HL-60 (cell line): ENCODE measurements around the gene BCAN.

Experiments
- DNase-seq, 2 experiments: peaks; one replicate each; pipeline ENCODE4 v3.0.0-alpha.2; 2010 to 2020; ENCODE audit warnings: low read depth in 1 of 2, low spot score in 1 of 2
- H3K27ac ChIP-seq: fragments of 250-450 bp; sonication (Bioruptor Pico); replicated peaks from 2 replicates; pipeline ENCODE4 v1.5.1; 2020; ENCODE audit warnings: mild to moderate bottlenecking, moderate library complexity
- H3K27me3 ChIP-seq: fragments of 250-450 bp; sonication (Bioruptor Pico); 2 replicates; pipeline ENCODE4 v1.5.1; 2021; ENCODE audit warnings: mild to moderate bottlenecking, moderate library complexity; ENCODE audit not compliant: insufficient read depth, poor library complexity, severe bottlenecking
- H3K4me3 ChIP-seq: replicated peaks from 2 replicates; pipeline ENCODE4 v1.5.1; 2011; ENCODE audit warnings: mild to moderate bottlenecking, control low read depth, low read length; ENCODE audit not compliant: insufficient read depth
- GABPA ChIP-seq: IDR thresholded peaks from 2 replicates; pipeline ENCODE4 v1.6.1; 2012; ENCODE audit warnings: low read depth
- POLR2AphosphoS5 ChIP-seq: IDR thresholded peaks from 2 replicates; pipeline ENCODE4 v1.6.1; 2012; ENCODE audit warnings: low read depth
- SPI1 ChIP-seq: IDR thresholded peaks from 2 replicates; pipeline ENCODE4 v1.6.1; 2012; ENCODE audit warnings: low read depth, mild to moderate bottlenecking, borderline replicate concordance
- TF ChIP-seq, protein P1 (sequence below): IDR thresholded peaks from one replicate; pipeline ENCODE4 v1.5.1; 2011; ENCODE audit warnings: low read length, control low read depth, inconsistent platforms; ENCODE audit not compliant: insufficient read depth
- TF ChIP-seq, protein P2 (sequence below): IDR thresholded peaks from 2 replicates; pipeline ENCODE4 v1.6.1; 2012; ENCODE audit warnings: low read depth; ENCODE audit not compliant: insufficient replicate concordance

Gene BCAN

DNA sequence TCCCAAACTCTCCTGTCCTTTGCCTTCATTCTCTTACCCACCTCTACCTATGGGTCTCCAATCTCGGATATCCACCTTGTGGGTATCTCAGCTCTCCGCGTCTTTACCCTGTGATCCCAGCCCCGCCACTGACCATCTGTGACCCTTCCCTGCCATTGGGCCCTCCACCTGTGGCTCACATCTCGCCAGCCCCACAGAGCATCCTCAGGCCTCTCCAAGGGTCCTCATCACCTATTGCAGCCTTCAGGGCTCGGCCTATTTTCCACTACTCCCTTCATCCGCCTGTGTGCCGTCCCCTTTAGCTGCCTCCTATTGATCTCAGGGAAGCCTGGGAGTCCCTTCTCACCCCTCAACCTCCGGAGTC, 11.1 kb downstream of the BCAN start:
- no peak overlapping the region for H3K4me3 ChIP-seq
- no peak overlapping the region for H3K27ac ChIP-seq
- peaks cover 9% of the 10 kb centered on the region for H3K27me3 ChIP-seq
- no peak for DNase-seq
- TF ChIP-seq, protein P1, sequence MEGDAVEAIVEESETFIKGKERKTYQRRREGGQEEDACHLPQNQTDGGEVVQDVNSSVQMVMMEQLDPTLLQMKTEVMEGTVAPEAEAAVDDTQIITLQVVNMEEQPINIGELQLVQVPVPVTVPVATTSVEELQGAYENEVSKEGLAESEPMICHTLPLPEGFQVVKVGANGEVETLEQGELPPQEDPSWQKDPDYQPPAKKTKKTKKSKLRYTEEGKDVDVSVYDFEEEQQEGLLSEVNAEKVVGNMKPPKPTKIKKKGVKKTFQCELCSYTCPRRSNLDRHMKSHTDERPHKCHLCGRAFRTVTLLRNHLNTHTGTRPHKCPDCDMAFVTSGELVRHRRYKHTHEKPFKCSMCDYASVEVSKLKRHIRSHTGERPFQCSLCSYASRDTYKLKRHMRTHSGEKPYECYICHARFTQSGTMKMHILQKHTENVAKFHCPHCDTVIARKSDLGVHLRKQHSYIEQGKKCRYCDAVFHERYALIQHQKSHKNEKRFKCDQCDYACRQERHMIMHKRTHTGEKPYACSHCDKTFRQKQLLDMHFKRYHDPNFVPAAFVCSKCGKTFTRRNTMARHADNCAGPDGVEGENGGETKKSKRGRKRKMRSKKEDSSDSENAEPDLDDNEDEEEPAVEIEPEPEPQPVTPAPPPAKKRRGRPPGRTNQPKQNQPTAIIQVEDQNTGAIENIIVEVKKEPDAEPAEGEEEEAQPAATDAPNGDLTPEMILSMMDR: no peak
- TF ChIP-seq, protein P2, sequence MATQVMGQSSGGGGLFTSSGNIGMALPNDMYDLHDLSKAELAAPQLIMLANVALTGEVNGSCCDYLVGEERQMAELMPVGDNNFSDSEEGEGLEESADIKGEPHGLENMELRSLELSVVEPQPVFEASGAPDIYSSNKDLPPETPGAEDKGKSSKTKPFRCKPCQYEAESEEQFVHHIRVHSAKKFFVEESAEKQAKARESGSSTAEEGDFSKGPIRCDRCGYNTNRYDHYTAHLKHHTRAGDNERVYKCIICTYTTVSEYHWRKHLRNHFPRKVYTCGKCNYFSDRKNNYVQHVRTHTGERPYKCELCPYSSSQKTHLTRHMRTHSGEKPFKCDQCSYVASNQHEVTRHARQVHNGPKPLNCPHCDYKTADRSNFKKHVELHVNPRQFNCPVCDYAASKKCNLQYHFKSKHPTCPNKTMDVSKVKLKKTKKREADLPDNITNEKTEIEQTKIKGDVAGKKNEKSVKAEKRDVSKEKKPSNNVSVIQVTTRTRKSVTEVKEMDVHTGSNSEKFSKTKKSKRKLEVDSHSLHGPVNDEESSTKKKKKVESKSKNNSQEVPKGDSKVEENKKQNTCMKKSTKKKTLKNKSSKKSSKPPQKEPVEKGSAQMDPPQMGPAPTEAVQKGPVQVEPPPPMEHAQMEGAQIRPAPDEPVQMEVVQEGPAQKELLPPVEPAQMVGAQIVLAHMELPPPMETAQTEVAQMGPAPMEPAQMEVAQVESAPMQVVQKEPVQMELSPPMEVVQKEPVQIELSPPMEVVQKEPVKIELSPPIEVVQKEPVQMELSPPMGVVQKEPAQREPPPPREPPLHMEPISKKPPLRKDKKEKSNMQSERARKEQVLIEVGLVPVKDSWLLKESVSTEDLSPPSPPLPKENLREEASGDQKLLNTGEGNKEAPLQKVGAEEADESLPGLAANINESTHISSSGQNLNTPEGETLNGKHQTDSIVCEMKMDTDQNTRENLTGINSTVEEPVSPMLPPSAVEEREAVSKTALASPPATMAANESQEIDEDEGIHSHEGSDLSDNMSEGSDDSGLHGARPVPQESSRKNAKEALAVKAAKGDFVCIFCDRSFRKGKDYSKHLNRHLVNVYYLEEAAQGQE: no peak
- no peak for TF ChIP-seq SPI1
- no peak for TF ChIP-seq POLR2AphosphoS5
- no peak for TF ChIP-seq GABPA

GRCh38 chr1:156654700-156655099, 12.8 kb downstream of the BCAN start:
- H3K4me3 ChIP-seq: no peak overlapping the region
- peaks cover 3% of the 10 kb centered on the region for H3K27me3 ChIP-seq
- H3K27ac ChIP-seq: no peak overlapping the region
- TF ChIP-seq, protein P1: no peak
- TF ChIP-seq SPI1 (no peak), POLR2AphosphoS5 (no peak), GABPA (no peak)
- TF ChIP-seq, protein P2: no peak
- no peak for DNase-seq

GRCh38 chr1:156655151-156655903, 13.4 kb downstream of the BCAN start:
- DNase-seq: no peak
- Histone ChIP-seq H3K4me3 (no peak overlapping the region), H3K27me3 (peaks cover 3% of the 10 kb centered on the region), H3K27ac (no peak overlapping the region)
- TF ChIP-seq SPI1 (peak; percentile 55; the same call in 1 of the 2 replicates), GABPA (no peak), POLR2AphosphoS5 (no peak)
- TF ChIP-seq, protein P1: no peak
- TF ChIP-seq, protein P2: no peak
